22Rv1 (cell line): ENCODE results near the gene ALPL.

Experiments used
- ZFX ChIP-seq: fragments of 450-650 bp; IDR thresholded peaks from 2 replicates; pipeline ENCODE4 v1.6.1; 2017; ENCODE audit warnings: antibody characterized with exemption, borderline replicate concordance
- TF ChIP-seq, protein P1 (sequence below): fragments of 450-650 bp; IDR thresholded peaks from 2 replicates; pipeline ENCODE4 v1.5.1; 2017; ENCODE audit warnings: mild to moderate bottlenecking

DNA sequence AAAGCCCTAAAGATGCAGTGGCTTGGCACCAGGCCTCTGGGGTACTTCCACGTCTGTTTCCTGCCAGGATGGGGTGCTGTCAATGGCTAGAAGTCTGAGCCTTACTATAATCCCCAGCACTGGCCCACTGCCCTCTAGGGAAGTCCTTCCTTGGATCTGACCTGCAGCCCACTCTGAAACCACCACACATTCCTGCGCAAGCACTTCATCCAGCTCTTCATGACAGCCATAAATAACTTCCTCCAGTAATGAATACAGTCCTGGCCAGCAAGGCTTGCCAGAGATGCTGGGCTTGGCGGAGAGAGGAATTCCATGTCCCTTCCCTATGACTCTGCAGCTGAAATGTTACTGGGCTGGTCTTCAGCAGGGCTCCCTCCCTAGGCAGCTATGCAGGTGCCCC lies 32.6 kb downstream of the ALPL start:
- TF ChIP-seq, protein P1, sequence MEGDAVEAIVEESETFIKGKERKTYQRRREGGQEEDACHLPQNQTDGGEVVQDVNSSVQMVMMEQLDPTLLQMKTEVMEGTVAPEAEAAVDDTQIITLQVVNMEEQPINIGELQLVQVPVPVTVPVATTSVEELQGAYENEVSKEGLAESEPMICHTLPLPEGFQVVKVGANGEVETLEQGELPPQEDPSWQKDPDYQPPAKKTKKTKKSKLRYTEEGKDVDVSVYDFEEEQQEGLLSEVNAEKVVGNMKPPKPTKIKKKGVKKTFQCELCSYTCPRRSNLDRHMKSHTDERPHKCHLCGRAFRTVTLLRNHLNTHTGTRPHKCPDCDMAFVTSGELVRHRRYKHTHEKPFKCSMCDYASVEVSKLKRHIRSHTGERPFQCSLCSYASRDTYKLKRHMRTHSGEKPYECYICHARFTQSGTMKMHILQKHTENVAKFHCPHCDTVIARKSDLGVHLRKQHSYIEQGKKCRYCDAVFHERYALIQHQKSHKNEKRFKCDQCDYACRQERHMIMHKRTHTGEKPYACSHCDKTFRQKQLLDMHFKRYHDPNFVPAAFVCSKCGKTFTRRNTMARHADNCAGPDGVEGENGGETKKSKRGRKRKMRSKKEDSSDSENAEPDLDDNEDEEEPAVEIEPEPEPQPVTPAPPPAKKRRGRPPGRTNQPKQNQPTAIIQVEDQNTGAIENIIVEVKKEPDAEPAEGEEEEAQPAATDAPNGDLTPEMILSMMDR = no peak
- TF ChIP-seq ZFX = no peak
